HL-60/S4 (cell line): Measurements from ENCODE around the gene DIAPH2.
"Not testable (repeated sequence)": the region's sequence is repeated elsewhere in the genome, so short reads cannot be mapped to it uniquely, and the experiment has no call there.

Experiments used
- in situ Hi-C: fragments of 300-500 bp; cut with MboI; formaldehyde crosslinking; loops from 2 replicates; pipeline ENCODE4 v1.14.3; 2022; ENCODE audit warnings: low sequenced_read_pairs

Gene DIAPH2

DNA sequence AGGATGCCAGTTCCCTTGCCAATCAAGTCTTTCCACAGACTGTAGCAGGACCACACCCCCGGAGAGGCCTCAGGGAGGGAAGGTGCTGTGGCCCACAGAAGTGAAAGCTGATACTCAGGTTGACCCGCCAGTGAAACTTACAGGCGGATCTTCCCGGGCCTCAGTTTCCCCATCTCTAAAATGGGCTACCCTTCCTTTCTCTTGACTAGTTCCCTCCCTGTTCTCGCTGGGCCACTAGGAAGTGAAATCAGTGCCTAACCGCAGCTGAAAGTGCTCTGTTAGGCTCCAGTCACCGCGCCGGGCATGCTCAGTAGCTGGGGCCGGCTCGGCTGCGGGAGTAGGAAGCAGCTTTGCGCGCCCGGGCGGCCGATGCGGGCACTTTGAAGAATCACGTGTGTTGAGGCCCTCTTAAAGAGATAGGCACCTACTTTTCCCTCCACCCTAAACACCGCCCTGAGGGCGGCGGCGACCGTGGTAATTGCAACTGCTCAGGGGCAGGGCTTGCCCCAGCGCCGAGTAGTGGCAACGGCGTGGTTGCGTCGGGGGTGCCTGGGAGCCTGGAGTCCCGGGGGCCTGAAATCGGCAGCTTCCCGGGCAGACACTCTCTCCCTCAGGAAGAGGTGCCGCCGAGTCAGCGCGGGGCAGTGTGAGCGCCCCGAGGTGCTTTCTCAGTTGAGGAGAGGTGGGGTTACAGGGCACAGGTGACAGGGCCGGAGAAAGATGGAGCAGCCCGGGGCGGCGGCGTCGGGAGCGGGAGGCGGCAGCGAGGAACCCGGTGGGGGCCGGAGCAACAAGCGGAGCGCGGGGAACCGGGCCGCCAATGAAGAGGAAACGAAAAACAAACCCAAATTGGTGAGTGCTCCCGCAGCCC, at the start of gene DIAPH2:
Gene DIAPH2 (plus strand): TSS at position 504 of the 871 bp plus-strand sequence.
- in situ Hi-C loops: no loop called here

DNA sequence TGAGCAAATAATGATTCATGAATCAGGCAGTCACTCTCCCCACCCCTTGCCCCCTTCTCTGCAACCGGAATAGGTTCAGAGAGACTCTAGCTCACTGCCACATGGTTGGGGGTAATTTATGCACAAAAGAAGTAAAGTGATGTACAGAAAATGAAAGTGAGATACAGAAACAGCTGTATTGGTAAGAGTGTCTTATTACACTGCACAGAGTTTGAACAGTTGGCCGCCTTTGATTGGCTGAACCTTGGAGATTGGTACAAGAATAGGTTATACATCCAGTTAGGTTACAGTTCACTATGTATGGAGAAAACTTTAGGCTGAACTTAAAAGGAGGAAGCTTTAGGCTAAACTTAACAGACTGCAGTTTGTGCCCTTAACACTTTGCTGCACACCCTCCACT, 34.6 kb upstream of the DIAPH2 start:
- in situ Hi-C loops: no loop called here

DNA sequence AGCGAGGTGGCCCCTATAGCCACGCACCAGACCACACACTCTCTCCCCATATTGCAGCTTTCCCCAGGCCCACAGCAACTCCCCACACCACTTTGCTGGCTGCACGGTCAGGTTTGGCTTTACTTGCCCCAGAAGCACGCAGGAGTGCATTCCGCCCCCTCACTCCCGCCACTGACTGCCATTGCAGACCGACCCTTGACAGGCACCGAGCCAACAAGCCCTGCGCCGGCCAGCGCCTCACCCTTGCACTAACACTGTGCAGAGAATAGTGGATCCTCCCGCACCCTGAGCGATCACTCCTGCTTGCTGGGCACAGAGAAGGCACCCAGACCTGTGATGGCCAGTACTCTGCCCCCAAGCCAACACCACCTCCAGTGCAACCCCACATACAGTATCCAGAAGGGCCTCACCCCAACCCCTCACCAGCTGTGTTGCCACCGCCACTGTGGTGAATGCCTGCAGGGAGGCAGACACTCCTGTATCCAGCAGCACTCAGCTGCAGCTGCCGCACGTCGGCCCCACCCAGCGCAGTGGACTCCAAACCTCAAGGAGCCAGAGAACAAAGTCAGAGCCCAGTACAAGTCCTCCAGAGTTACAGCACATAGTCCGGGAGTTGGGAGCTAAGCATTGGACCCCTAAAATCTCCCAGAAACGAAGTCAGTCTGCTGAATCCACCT, 28.6 kb upstream of the DIAPH2 start:
- in situ Hi-C loops: no loop called here

DNA sequence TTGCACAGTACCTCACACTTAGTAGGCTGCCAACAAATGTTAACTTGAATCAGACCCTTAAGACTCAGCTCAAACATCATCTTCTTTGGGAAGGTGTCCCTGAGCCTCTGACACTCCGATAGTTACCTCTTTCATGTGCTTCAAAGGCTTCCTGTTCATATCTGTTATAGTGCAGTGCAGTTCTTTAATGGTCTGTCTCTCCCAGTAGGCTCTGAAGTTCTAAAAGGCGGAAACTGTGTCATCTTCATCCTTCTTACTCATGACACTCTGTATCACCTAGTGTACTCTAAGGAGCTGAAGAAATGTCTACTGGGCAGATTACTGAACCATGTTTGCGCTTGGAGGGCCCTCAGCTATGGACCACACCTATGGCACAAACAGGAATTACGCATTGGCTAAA, 2.1 kb upstream of the DIAPH2 start:
- in situ Hi-C loops: no loop called here

DNA sequence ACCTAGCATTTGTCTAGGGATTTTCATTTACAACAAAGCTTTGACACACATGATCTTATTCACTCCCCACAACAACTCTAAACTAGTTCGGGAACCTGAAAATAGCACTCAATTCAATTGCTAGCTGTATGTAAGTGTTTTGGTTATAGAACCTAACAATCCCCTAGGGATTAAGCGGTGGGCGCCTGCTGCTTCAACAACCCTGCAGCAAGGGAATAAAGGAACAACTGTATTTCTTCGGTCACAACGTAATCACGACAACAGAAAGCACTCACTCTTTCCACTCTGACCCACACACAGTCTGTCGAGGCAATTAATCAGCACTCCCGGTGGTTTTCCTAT, 674 bp upstream of the DIAPH2 start:
- in situ Hi-C loops: no loop called here

DNA sequence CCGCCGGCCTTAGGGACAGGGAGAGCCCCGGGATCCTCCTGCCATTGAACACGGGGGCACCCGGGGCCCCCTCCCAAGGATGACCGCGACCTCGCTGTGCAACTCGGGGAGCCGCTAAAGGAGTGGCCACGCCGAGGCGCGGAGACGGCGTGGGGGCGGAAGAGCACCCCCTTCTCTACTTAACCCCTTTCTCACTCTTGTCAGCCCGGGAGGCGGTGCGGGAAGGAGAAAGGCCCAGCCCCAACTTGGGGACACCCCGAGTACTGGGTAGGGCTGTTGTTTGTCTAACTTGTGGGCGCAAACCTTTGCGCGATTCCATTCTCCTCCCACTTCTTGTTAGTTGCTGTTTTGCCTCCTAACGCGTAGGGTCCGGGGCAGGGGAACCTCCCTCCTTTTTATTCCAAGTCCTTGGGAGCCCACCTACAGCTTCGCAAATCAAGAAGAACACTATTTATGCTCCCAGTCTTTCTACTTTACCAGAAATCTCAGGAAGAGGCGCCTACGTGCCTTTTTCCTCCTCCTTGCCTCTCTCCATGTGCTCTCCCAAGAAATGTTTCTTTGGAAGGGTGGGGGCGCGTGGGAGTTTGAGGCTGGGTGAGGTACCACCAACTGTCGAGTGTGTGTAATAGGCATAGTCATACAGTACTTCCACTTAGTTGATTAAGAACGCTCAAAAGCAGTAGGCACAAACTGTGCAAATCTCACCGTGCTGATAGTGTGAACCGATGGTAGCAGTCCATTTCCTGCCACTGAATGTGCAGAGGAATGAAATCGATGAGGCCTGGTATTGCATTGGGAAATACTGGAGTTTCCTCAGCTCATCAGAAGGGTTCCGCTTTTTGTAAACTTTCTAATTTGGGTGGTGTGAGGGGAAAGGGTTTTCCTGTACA, 813 bp downstream of the DIAPH2 start:
- in situ Hi-C loops: no loop called here

DNA sequence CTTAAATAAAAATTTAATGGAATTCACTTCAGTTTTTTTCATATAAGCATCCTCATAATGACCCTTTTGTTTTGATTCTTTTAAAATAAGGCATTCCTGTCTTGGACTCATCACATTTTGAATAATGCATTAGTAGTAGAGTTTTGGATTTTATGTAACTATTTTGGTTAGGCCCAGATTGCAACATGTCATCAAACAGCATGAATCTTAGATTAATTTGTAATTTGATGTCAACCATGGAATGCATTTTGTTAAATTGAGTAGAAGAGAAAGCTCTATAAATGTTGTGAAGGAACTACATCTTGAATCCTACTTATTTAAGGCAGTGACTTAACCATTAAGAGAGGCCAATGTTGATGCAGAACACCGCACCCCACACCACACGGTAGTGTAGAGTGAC, 3.1 kb downstream of the DIAPH2 start:
- in situ Hi-C loops: no loop called here

DNA sequence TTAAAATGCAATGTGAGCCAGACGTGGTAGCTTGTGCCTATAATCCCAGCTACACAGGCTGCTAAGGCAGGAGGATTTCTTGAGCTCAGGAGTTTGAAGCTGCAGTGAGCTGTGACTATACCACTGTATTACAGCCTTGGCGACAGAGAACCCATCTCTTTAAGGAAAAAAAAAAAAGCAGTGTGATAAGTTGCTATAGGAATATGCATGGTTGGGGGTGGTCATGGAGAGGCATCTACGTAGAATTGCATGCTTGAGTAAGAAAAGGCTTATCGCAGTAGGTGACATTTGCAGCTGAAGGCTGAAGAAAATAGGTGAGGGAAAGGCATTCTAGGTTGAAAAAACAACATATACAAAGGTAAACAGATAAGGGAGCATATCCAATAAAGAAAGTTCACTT, 4.1 kb downstream of the DIAPH2 start:
- in situ Hi-C loops: no loop called here

DNA sequence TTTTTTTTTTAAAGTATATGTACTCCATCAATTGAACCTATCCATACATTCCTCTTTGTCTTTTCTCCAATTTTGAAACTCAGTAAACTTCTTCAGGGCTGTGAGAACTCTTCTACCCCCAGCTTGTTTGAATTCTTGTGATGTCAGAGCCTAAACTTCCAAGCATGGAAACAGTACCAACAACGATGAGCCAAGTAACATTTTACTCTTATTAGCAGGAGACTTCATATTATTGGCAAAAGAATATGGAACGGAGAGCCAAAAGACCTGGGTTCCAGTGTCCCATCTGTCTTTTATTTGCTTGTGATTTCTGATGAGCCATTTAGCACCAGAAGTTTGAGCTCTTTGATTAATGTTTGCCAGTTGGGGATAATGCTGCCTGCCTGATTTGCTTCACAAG, 5.3 kb downstream of the DIAPH2 start:
- in situ Hi-C loops: no loop called here

DNA sequence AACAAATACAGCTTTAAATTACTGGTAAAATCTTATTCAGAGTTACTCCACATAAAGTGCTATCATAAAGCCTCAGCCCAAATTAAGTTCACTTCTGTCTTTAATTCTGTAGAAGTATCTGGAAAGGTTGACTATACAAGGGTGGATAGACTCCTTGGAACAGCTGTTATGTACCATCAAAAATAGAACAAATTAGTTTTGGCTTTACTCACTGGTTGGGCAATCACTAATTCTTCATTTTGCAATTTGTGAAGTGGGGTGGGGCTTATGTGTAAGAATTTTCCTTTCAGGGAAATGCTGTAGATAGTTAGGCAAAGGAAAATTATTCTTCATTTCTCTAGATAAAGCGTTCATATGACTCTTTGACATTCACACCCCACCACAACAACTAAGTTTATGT, 7.8 kb downstream of the DIAPH2 start:
- in situ Hi-C loops: no loop called here

DNA sequence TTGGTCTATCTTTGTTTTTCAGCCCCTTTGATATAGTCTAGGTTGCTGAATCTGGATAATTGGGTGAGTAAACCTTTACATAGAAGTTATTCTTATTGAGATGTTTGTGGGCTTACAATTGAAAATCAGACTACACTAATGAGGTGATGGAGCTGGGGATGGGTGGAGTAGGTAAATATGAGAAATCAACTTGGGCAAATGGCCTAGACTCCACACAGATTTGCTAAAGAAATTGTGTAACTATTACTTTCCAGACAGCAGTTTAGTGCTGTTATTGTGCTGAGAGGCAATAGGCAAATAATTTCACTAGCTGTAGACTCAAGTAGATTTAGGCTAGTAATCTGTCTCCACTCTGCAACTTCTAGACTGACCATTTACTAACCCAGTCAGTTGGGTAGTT, 8.2 kb downstream of the DIAPH2 start:
- in situ Hi-C loops: no loop called here

DNA sequence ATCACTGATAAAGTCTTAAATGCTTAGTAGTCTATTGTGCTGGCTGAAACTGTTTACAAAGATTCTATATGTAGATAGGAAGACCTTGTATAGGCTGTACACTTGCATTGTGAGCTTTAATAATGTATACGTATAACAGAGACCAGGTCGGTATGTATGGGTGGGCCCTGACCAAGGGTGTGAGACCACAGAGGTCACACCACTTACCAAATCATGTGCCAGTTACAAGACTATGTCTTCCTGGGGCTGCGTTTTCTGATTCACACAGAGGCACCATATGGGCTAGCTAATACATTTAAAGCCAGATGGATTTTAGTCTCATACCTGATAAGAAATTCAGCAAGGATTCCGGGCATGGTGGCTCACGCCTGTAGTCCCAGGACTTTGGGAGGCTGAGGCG, 8.8 kb downstream of the DIAPH2 start:
- in situ Hi-C loops: no loop called here

DNA sequence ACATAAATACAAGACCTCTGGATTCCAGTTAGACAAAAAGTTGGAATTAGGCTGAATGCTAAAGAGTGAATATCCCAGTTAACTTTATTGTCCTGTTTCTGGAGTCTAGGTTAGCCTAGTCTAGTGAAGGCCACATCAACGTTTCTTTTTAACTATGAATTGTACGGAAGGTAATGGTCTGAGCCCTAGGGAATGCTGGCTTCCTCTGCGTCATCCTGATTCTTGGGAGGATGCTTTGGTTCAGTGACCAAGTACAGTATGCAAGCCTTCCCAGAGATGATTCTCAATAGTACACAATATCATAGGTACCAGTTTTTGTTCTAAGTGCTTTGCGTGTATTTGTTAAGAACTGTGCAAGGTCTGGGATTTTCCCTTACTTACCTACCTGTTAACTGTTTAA, 11.8 kb downstream of the DIAPH2 start:
- in situ Hi-C loops: no loop called here

DNA sequence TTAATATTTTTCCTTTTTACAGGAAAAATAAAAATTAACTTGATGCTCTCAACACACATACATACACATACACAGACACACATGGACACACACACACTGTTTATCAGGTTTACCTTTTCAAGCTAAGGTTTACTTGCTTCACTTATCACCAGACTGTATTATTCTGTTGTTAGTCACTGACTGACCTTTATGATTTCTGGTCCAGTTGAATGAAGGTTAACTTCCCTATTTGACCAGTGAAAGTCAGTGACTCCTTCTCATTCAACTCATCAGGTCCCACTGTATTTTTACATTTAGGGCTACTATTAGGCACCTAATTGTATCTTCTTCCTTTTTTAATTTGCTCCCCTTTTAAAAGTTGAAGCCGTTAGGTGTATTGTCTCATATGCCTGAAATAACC, 16.0 kb downstream of the DIAPH2 start:
- in situ Hi-C loops: no loop called here

DNA sequence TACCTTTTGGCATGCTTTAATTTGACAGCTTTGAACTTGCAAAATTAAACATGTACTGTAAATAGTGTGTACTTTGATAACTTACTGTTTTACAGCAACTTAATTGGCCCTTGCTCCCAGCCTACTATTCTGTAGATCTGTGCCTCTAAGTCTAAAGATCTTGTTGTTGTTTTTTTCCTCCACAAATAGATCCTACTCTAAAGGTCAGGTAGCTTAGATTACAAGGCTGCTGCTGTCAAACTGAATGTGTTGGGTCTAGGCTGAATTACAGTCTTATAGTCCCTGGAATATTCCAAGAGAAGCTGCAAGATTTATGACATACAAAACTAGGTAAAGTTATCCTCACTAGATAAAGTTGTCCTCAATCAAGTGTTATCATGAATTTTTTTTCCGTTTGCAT, 18.7 kb downstream of the DIAPH2 start:
- in situ Hi-C loops: no loop called here

DNA sequence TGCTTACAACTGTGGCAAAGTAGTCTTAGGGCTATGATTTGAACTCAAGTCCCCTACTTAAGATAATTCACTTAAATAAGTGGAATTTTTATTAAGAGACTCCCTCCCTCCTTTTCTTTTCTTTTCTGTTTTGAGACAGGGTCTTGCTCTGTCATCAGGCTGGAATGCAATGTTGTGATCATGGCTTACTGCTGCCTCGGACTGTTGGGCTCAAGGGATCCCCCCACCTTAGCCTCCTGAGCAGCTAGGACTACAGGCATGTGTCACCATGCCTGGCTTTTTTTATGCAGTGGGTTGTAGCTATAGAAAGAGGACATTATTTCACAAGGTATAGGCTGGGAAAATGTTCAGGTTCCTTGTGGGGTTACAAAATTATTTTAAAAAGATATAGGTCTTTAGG, 19.2 kb downstream of the DIAPH2 start:
- in situ Hi-C loops: no loop called here

DNA sequence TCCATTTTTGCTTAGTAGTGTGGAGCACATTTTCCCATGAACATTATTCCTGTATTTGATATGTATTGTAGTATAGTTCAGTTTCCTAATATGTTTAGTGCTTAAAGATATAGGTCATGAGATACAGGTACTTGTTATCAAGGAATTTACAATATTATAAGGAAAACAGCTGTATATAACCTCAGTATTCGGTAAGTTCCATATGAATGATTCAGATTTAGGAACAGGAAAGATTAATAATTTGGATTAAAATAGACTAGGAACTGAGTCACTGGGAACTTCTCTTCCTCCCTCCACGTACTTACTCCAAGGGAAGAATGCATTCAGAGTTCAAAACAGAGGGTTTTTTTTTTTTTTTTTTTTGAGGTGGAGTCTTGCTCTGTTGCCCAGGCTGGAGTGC, 20.0 kb downstream of the DIAPH2 start:
- in situ Hi-C loops: no loop called here

DNA sequence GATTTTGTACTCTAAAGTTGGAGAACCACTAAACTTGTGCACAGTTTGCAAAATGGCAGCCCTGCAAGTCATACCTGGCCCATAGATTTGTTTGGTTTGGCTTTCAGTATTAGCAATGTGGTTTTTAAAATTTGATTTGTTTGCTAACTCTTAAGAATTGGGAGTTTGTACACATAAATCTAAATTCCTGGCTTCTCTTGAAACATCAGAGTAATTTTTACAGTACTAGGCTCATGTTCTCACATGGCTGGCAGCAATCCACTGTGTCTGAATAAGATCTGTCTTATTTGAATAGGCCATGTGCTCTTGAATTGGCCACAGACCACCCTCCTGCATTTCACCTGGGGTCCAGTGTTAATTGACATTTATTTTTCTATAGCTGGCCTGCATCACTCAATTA, 21.3 kb downstream of the DIAPH2 start:
- in situ Hi-C loops: no loop called here

DNA sequence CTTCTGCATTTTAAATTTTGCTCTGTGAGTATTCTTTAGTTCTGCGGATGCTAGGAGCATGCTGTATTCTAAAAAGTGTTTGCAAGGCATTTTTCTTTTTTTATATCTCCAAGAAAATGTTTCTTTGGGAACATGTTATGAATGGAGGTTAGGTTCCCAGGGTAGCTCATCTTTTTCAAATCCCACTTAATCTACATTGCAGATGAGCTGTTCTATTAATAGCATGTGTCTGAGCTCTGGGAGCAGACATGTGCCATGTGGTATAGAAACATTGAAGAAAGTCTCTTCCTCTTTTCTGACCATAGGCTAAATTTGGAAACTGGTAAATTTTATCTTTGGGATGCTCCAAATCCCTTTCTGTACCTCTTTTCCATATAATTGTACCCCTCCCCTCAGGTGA, 23.2 kb downstream of the DIAPH2 start:
- in situ Hi-C loops: no loop called here

DNA sequence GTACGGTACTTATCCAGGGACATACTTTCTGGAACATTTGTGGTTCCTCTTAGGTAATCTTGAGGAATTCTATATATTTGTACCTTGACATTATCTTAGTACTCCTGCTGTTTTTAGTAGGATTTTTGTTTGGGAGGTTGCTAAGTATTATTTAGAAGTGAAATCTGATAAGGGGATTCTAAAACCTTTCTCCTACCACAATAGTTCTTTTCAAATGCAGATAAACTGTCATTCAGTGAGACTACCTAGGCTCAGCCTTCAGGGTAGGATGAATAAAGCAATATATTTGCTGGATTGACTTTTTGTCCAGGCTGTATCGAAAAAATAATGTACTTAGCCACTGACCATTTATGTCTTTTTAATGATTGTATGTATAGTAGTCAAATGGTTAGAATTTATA, 25.4 kb downstream of the DIAPH2 start:
- in situ Hi-C loops: no loop called here

DNA sequence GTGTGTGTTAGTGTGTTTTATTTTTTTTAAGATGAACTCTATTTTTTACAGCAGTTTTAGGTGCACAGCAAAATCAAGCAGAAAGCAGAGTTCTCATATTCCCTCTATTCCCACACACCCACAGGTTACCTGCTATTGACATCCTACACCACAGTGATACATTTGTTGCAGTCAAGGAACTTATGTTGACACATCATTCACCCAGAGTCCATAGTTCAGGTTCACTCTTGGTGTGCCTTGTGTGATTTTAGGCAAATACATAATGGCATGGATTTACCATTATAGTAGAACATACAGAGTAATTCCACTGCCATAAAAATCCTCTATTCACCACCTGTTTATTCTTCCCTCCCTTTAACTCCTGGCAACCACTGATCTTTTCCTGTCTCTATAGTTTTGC, 28.7 kb downstream of the DIAPH2 start:
- in situ Hi-C loops: no loop called here

DNA sequence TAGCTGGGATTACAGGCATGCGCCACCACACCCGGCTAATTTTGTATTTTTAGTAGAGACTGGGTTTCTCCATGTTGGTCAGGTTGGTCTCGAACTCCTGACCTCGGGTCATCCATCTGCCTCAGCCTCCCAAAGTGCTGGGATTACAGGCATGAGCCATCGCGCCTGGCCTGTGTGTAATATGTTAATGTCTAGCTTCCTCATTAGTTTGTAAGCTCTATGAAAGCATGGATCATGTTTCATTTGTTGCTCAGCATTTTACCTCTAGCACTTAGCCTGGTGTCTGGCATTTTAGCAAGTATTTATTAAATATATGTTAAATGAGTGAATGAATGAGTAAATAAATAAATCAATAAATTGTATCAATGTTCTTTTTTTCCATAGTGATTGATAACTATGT, 29.8 kb downstream of the DIAPH2 start:
- in situ Hi-C loops: not testable (repeated sequence)
